Fibroblast of skin of right biceps (primary cell): ENCODE data around the gene ROR1.

Experiments
- DNase-seq: peaks from one replicate; pipeline ENCODE4 v3.0.0-alpha.2; 2013

Gene ROR1

GRCh38 chr1:63859480-63860275, 85.9 kb downstream of the ROR1 start:
- no peak for DNase-seq

- no peak for DNase-seq
These were observed 87.4 kb downstream of the ROR1 start for GRCh38 chr1:63861052-63861691.

GRCh38 chr1:63863145-63863544, 89.3 kb downstream of the ROR1 start:
- DNase-seq, result no peak

DNA sequence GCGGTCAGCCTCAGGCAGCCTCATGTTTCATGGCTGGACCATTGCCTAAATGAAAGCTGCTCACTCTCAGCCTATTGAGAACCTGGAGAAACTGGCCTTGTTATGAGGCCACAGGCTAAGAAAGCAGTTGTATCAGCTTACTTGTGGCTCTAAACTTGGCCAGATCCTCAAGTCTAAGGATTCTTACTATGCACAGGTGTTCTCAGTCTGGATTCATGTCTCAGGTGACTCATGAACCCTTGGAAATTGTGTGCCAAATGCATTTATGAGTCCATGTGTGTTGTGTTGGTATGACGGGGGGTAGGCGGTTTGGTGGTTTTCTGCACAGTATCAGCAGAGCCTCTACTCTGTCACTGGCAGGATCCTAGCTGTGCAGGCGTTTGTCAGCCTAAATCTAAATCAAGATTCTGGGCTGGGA, 90.4 kb downstream of the ROR1 start:
- DNase-seq, result no peak

- DNase-seq, result no peak
These were observed 91.7 kb downstream of the ROR1 start for GRCh38 chr1:63865561-63865960.

DNA sequence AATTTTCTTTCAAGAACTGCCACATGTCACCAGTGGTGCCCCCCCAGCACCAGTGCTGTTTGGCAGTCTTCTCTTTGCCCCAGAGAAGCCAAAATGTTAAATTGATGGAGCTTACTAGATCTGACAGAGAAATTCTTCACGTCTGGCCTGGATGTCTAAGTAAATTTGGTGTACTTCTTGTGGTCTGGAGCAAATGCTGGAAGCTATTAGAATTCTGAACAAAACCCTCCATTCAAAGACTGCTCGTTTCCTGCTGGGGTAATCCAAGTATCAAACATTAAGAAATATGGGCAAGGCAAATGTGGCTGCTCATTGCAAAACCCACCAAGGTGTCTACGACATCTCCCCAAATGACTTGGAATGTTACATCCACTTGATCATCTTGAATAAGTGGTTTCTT, 92.3 kb downstream of the ROR1 start:
- no peak for DNase-seq

DNA sequence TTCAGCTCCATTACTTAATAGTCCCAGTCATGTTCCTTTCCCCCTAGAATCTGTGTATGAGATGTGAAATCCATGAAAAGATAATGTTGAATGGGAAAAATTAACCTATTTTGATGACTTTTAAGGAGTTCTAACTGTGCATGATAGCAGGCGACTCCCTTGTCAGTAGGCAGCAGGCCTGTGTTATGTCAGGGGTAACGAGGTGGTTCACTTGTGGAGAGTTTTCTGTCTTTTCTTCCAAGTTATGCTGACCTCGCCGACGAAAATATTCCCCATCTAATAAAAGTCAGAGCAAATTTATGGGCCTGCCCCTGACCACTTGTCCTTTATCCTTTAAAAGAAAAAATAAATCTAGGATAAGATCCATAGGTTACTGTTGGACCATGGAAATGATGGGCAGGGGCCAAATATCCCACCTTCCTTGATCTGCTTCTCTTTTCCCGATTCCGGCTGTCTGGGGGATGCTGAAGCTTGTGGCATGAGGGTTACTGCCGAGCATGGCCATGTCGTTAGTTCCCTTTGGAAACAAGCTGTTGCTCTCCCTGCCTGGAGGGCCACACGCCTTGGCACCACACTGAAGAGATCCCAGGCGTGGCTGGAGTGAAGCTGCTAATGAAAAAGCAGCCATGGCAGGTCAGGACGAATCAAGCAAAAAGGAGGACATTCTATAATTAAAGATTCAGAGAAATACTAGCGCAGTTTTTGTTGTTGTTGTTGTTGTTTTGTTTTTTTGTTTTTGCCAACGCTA, 93.8 kb downstream of the ROR1 start:
- DNase-seq, result no peak

- DNase-seq, result peak; percentile 59
These were observed 94.5 kb downstream of the ROR1 start for GRCh38 chr1:63868268-63868781.

- no peak for DNase-seq
These were observed 96.3 kb downstream of the ROR1 start for GRCh38 chr1:63870152-63870551.

- no peak for DNase-seq
These were observed 97.6 kb downstream of the ROR1 start for GRCh38 chr1:63871463-63871862.

GRCh38 chr1:63873751-63874150, 99.9 kb downstream of the ROR1 start:
- DNase-seq, result peak; percentile 31

GRCh38 chr1:63874278-63874880, 100.6 kb downstream of the ROR1 start:
- peak; percentile 63 for DNase-seq

DNA sequence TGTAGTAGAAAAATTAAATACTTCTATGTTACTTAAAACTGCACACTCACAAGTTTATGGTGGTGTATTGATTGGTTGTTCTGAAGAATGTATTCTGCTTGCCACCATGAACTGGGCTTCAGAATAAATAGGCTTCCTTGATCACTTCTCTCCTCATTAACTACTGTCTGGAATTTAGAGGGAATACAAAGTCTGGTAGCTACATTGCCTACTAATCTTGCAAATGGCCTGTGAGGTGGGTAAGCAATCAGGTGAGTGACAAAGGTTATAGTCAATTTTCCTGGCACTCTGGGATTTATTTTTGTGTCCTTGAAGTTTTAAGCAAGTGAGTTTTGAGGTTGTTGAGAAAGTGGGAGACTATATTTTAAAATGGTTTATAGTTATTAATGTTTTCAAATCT, 101.8 kb downstream of the ROR1 start:
- DNase-seq, result no peak

DNA sequence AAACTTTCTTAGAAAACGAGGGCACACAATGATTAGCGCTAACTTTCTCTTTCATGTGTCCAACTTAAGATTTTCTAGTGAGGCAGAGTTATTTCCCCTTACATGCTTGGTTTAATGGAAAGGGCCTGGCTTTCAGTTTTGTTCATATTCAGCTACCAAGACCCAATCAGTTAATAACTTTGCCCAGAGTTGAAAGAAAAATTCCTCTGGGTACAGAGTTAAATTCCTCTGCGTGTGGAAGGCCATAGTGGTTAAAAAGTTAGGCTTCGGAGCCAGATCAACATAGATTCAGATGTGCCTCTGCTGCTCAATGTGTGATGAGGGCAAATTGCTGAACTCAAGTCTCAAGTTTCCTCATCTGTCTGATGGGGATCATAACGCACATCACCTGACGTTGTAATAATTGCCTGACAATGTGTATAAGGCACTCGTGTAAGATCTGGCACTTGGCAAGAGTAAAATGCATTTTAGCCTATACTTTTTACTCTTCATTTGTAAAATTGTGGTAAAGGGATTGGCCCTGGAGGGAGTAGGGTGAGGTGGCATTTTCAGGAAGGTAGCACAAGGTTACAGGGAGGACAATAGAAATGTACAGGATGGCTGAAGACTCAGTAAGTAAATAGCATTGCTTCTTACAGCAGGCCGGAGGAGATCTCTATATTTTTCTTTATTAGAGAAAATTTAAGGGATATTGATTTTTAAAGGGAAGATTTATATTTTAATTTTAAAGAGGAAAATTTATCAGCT, 103.4 kb downstream of the ROR1 start:
- no peak for DNase-seq

- DNase-seq, result peak; percentile 49
These were observed 104.0 kb downstream of the ROR1 start for GRCh38 chr1:63877816-63878215.

GRCh38 chr1:63878932-63879331, 105.1 kb downstream of the ROR1 start:
- peak; percentile 36 for DNase-seq

- no peak for DNase-seq
These were observed 107.2 kb downstream of the ROR1 start for GRCh38 chr1:63880958-63881576.

GRCh38 chr1:63882048-63882704, 108.4 kb downstream of the ROR1 start:
- no peak for DNase-seq

DNA sequence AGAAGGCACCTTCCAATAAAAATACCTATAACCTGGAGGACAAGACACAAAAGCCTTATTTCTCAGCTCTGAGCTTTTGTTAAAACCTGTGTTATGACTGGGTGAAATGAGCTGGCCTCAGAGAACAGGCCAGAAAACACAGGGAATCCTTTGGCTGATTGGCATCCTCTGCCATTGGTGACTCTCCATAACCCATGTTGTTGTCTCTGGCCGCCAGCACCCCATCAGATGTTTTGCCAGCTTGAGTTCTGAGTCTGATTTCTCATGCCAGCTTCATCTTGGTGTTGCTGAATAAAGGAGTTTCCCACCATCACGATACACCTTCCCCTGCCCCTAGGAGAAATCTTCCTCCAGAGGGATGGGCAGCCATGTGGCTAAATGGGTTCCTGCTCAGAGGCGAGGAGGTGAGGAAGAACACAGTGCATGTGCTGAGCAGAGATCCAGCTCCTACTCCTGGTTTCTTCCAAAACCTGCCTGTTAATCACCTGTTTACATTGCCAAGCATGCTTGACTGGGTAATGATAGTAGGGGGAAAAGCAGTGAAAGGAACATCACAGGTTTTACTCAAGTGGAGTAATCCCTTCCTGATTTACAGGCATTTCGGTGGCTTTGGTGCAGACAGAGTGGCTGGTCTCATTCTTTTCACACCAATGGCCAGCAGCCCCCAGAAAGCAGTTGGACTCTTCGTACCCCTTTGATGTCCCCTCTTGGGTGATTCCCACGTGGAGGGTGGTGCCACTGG, 109.8 kb downstream of the ROR1 start:
- DNase-seq, result no peak

GRCh38 chr1:63884486-63884885, 110.7 kb downstream of the ROR1 start:
- DNase-seq, result no peak

- no peak for DNase-seq
These were observed 112.1 kb downstream of the ROR1 start for GRCh38 chr1:63885899-63886298.
